ENCODE results near the gene MRGPRX4. TPM values are rescaled to one million over a fixed set of nuclear protein-coding genes. Genes with fewer than 3 reads are reported as not detected.
"Not testable (repeated sequence)": the region's sequence is repeated elsewhere in the genome, so short reads cannot be mapped to it uniquely, and the experiment has no call there.

MRGPRX4 gene
- total and polyA plus RNA-seq, 8 donors: not detected

GRCh38 chr11:18191376-18191775 lies 18.7 kb downstream of the MRGPRX4 start:
- DNase-seq (no peak), FAIRE-seq (no peak), ATAC-seq (no peak)
- Histone ChIP-seq H3K4me3 (no peak overlapping the region), H3K27me3 (peaks cover 0 to 4% (median 0%) of the 10 kb centered on the region in 4 donors), H3K36me3 (no peaks in the 10 kb centered on the region), H3K27ac (no peak overlapping the region), H3K9me3 (no peaks in the 10 kb centered on the region), H3K4me1 (no peaks in the 10 kb centered on the region)
- intact Hi-C loops (cut with DNase I): no loop called here
- TF ChIP-seq CTCF (IDR thresholded peaks at IDR 0.05): no peak
- WGBS, 2 donors: 79 to 87% methylated on average over 3 of the region's 3 CpGs

GRCh38 chr11:18193010-18193409 lies 20.4 kb downstream of the MRGPRX4 start:
- WGBS, 2 donors: 20 to 30% methylated on average over 4 of the region's 4 CpGs
- no peak for ATAC-seq
- no peak overlapping the region for H3K4me3 ChIP-seq

GRCh38 chr11:18196532-18196931 lies 23.9 kb downstream of the MRGPRX4 start:
- whole genome bisulfite sequencing, 2 donors: 80 to 88% methylated on average over 2 of the region's 2 CpGs
- no peak overlapping the region for H3K27ac ChIP-seq
- no peak for ATAC-seq
- no peak overlapping the region for H3K4me3 ChIP-seq
- H3K9me3 ChIP-seq: no peaks in the 10 kb centered on the region
- no peak for TF ChIP-seq CTCF (IDR thresholded peaks at IDR 0.05)
- no peaks in the 10 kb centered on the region for H3K36me3 ChIP-seq
- intact Hi-C loops (cut with DNase I): no loop called here
- no peak for FAIRE-seq
- no peak for DNase-seq
- no peaks in the 10 kb centered on the region for H3K27me3 ChIP-seq
- no peaks in the 10 kb centered on the region for H3K4me1 ChIP-seq

More at GRCh38 chr11:18193010-18193409, 20.4 kb downstream of the MRGPRX4 start:
- intact Hi-C loops (cut with DNase I): no loop called here
- H3K36me3 ChIP-seq: no peaks in the 10 kb centered on the region
- TF ChIP-seq CTCF (IDR thresholded peaks at IDR 0.05): no peak
- FAIRE-seq (no peak), DNase-seq (no peak)
- no peaks in the 10 kb centered on the region for H3K4me1 ChIP-seq
- H3K27me3 ChIP-seq: no peaks in the 10 kb centered on the region
- H3K9me3 ChIP-seq: no peaks in the 10 kb centered on the region
- H3K27ac ChIP-seq: no peak overlapping the region

GRCh38 chr11:18197738-18198137 lies 25.1 kb downstream of the MRGPRX4 start:
- DNase-seq; H3K36me3 ChIP-seq; ATAC-seq; H3K27ac ChIP-seq; H3K27me3 ChIP-seq; H3K4me1 ChIP-seq; intact Hi-C loops (cut with DNase I); FAIRE-seq; H3K9me3 ChIP-seq; H3K4me3 ChIP-seq: not testable (repeated sequence)
- WGBS, 2 donors: 55 to 74% methylated on average over 3 of the region's 3 CpGs

- no peak for TF ChIP-seq CTCF (IDR thresholded peaks at IDR 0.05)
- ATAC-seq (no peak), DNase-seq (no peak), FAIRE-seq (no peak)
- Histone ChIP-seq H3K27me3 (peaks cover 0 to 3% (median 0%) of the 10 kb centered on the region in 4 donors), H3K27ac (no peak overlapping the region), H3K36me3 (no peaks in the 10 kb centered on the region), H3K9me3 (no peaks in the 10 kb centered on the region), H3K4me1 (no peaks in the 10 kb centered on the region), H3K4me3 (no peak overlapping the region)
- 17 to 21% methylated on average over 6 of the region's 6 CpGs for WGBS, 2 donors
- intact Hi-C loops (cut with DNase I): no loop called here
Observed at GRCh38 chr11:18203723-18204122, 31.1 kb downstream of the MRGPRX4 start.
